Neuronal stem cell (in vitro differentiated cells): ENCODE data around the gene TBX6.

ENCODE experiments used
- DNase-seq: peaks from one replicate; pipeline ENCODE4 v3.0.0-alpha.2; 2013; ENCODE audit warnings: low spot score
- H2AFZ ChIP-seq: one replicate; pipeline ENCODE4 v1.6.1; 2013; ENCODE audit warnings: mild to moderate bottlenecking, low read length, inconsistent platforms
- H2AK5ac ChIP-seq: 2 replicates; pipeline ENCODE4 v1.6.1; 2013; ENCODE audit warnings: low read depth, mild to moderate bottlenecking, inconsistent platforms, low read length, moderate library complexity, mixed read lengths
- H2BK120ac ChIP-seq: 2 replicates; pipeline ENCODE4 v1.6.1; 2013; ENCODE audit warnings: low read depth, mild to moderate bottlenecking, inconsistent platforms, low read length, moderate library complexity, mixed read lengths
- H2BK12ac ChIP-seq: one replicate; pipeline ENCODE4 v1.6.1; 2013; ENCODE audit warnings: low read length, inconsistent platforms
- H2BK15ac ChIP-seq: 2 replicates; pipeline ENCODE4 v1.6.1; 2013; ENCODE audit warnings: mild to moderate bottlenecking, low read length, inconsistent platforms, mixed read lengths
- H2BK5ac ChIP-seq: one replicate; pipeline ENCODE4 v1.6.1; 2013; ENCODE audit warnings: inconsistent platforms, mild to moderate bottlenecking, low read length, moderate library complexity
- H3K14ac ChIP-seq: one replicate; pipeline ENCODE4 v1.6.1; 2013; ENCODE audit warnings: low read length, inconsistent platforms
- H3K18ac ChIP-seq: 2 replicates; pipeline ENCODE4 v1.6.1; 2013; ENCODE audit warnings: low read length, inconsistent platforms
- H3K23ac ChIP-seq: 2 replicates; pipeline ENCODE4 v1.6.1; 2013; ENCODE audit warnings: low read depth, mild to moderate bottlenecking, mixed read lengths, low read length, inconsistent platforms; ENCODE audit not compliant: poor library complexity
- H3K27ac ChIP-seq: replicated peaks from 3 replicates; pipeline ENCODE4 v1.5.1; 2013; ENCODE audit warnings: low read length, inconsistent platforms
- H3K27me3 ChIP-seq, 3 experiments: 2 replicates each; pipeline ENCODE4 v1.6.1; 2013; ENCODE audit warnings: low read length in 3 of 3, mild to moderate bottlenecking in 2 of 3, inconsistent platforms in 1 of 3, low read depth in 1 of 3, mixed read lengths in 1 of 3, moderate library complexity in 1 of 3; ENCODE audit not compliant: control insufficient read depth in 3 of 3, insufficient read depth in 3 of 3
- H3K36me3 ChIP-seq, 2 donors: replicated peaks in 1 of 2; 2 replicates each; pipeline ENCODE4 v1.6.1; 2013; ENCODE audit warnings: low read length in 2 of 2; ENCODE audit not compliant: control insufficient read depth in 2 of 2, insufficient read depth in 2 of 2
- H3K4ac ChIP-seq: 2 replicates; pipeline ENCODE4 v1.6.1; 2013; ENCODE audit warnings: inconsistent platforms, mild to moderate bottlenecking, low read length, moderate library complexity
- H3K4me1 ChIP-seq, 2 donors: 1 replicate in 1 of 2; 2 replicates in 1 of 2; pipeline ENCODE4 v1.6.1; 2013; ENCODE audit warnings: low read length in 2 of 2, low read depth in 1 of 2; ENCODE audit not compliant: control insufficient read depth in 2 of 2, insufficient read depth in 1 of 2
- H3K4me2 ChIP-seq: one replicate; pipeline ENCODE4 v1.6.1; 2013; ENCODE audit warnings: mild to moderate bottlenecking, low read length, inconsistent platforms; ENCODE audit not compliant: insufficient read depth, poor library complexity, severe bottlenecking
- H3K4me3 ChIP-seq, 2 donors: 2 replicates each; pipeline ENCODE4 v1.5.1; 2013; ENCODE audit warnings: low read length in 2 of 2, mild to moderate bottlenecking in 2 of 2, inconsistent platforms in 1 of 2, moderate library complexity in 1 of 2
- H3K79me1 ChIP-seq: one replicate; pipeline ENCODE4 v1.6.1; 2013; ENCODE audit warnings: low read depth, mild to moderate bottlenecking, inconsistent platforms, low read length, moderate library complexity
- H3K9ac ChIP-seq: one replicate; pipeline ENCODE4 v1.6.1; 2013; ENCODE audit warnings: mild to moderate bottlenecking, low read depth, low read length, inconsistent platforms; ENCODE audit not compliant: poor library complexity
- H3K9me3 ChIP-seq, 2 donors: replicated peaks in 1 of 2; 2 replicates each; pipeline versions ENCODE3 to v1.6.1; 2013; ENCODE audit warnings: low read length in 2 of 2, mild to moderate bottlenecking in 2 of 2, inconsistent platforms in 1 of 2, low read depth in 1 of 2, mixed read lengths in 1 of 2, moderate library complexity in 1 of 2; ENCODE audit not compliant: control insufficient read depth in 2 of 2, insufficient read depth in 1 of 2
- H4K8ac ChIP-seq: one replicate; pipeline ENCODE4 v1.6.1; 2013; ENCODE audit warnings: low read depth, mild to moderate bottlenecking, inconsistent platforms, low read length, moderate library complexity
- H4K91ac ChIP-seq: one replicate; pipeline ENCODE4 v1.6.1; 2013; ENCODE audit warnings: low read length, low read depth, mild to moderate bottlenecking, inconsistent platforms; ENCODE audit not compliant: poor library complexity
- WGBS, 2 donors: extraction: QIAGEN DNeasy Blood & Tissue Kit; methylation state at CpG; one replicate each; pipeline ENCODE4 v1.1.7; 2013; ENCODE audit warnings: missing lambda C conversion rate in 2 of 2, mixed read lengths in 1 of 2; ENCODE audit not compliant: insufficient read length in 2 of 2, insufficient replicate concordance in 1 of 2; ENCODE audit errors: extremely low coverage in 2 of 2; 5-methylcytosine and 5-hydroxymethylcytosine counted together

Gene TBX6

GRCh38 chr16:30088237-30088831 is 3.4 kb downstream of the TBX6 start:
- Histone ChIP-seq H3K9ac (peak overlapping the region; percentile 7), H4K91ac (no peak overlapping the region), H3K9me3 (peaks cover 0 to 3% of the 10 kb centered on the region in 2 donors), H3K27me3 (no peaks in the 10 kb centered on the region), H3K4me3 (no peak overlapping the region), H3K4ac (no peak overlapping the region), H2AFZ (no peak overlapping the region), H3K14ac (no peak overlapping the region), H3K4me2 (no peak overlapping the region), H3K36me3 (peaks cover 20 to 24% of the 10 kb centered on the region in 2 donors), H4K8ac (no peak overlapping the region), H3K18ac (no peak overlapping the region), H3K23ac (peak overlapping the region; percentile 92), H2BK120ac (no peak overlapping the region), H3K79me1 (no peaks in the 10 kb centered on the region), H2AK5ac (peak overlapping the region; percentile 53), H3K27ac (no peak overlapping the region), H3K4me1 (peaks cover 8 to 11% of the 10 kb centered on the region in 2 donors), H2BK12ac (no peak overlapping the region), H2BK15ac (no peak overlapping the region), H2BK5ac (peak overlapping the region; percentile 4)
- DNase-seq: no peak
- WGBS, 2 donors: no CpG with 5 or more reads among the region's 10 CpGs

GRCh38 chr16:30087181-30087898 is 4.4 kb downstream of the TBX6 start:
- Histone ChIP-seq H3K4ac (no peak overlapping the region), H4K91ac (no peak overlapping the region), H3K9ac (no peak overlapping the region), H2AK5ac (no peak overlapping the region), H3K36me3 (peaks cover 30 to 34% of the 10 kb centered on the region in 2 donors), H3K9me3 (peaks cover 0 to 3% of the 10 kb centered on the region in 2 donors), H3K14ac (no peak overlapping the region), H3K27ac (no peak overlapping the region), H3K4me2 (no peak overlapping the region), H4K8ac (no peak overlapping the region), H2AFZ (no peak overlapping the region), H3K27me3 (no peaks in the 10 kb centered on the region), H2BK5ac (no peak overlapping the region), H2BK120ac (no peak overlapping the region), H2BK15ac (no peak overlapping the region), H3K18ac (no peak overlapping the region), H3K4me3 (peak overlapping the region in 1 of 2 donors; percentile 1), H2BK12ac (no peak overlapping the region), H3K23ac (no peak overlapping the region), H3K4me1 (peaks cover 4 to 7% of the 10 kb centered on the region in 2 donors), H3K79me1 (no peaks in the 10 kb centered on the region)
- DNase-seq: no peak
- WGBS, 2 donors: no CpG with 5 or more reads among the region's 11 CpGs

DNA sequence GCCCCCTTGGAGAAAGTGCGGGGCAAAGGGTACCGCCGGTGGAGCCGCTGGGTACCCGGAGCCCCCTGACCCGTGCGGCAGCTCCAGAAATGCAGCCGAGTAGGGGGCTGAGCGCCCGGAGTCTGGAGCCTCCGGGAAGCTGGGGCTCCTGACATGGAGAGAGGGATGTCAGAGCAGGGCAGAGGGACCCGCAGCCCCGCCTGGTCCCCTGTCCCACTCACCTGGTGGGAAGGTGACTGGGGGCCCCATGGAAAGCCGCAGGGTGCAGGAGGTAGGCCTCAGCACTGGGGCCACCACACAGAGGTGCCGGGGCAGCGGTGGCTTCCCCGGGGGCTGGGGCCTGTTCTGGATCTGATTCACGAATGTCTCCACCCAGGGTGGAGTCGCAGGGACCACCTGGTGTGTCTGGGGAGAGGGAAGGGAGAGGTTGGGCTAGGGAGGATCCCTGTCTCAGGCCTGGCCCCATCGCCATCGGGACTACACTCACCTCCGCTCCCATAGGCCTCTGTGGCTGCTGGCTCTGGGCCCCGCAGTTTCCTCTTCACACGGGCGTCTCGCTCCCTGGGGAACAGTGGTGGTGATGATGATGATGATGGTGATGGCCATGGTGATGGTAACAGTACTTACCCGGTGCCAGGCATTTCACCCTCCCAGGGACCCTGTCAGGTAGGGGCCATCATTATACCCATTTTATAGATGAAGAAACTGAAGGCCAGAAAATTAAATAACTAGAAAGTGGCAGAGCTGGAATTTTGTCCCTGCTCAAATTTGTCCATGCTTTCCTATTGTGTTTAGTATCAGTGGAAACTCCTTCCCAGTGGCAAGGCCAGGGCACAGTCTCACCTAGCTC is 5.2 kb downstream of the TBX6 start:
- H3K4me3 ChIP-seq: no peak overlapping the region
- peaks cover 0 to 5% of the 10 kb centered on the region in 2 donors for H3K4me1 ChIP-seq
- H3K18ac ChIP-seq: no peak overlapping the region
- no peaks in the 10 kb centered on the region for H3K27me3 ChIP-seq
- no peak overlapping the region for H3K14ac ChIP-seq
- no peaks in the 10 kb centered on the region for H3K79me1 ChIP-seq
- no peak overlapping the region for H4K8ac ChIP-seq
- peaks cover 0 to 3% of the 10 kb centered on the region in 2 donors for H3K9me3 ChIP-seq
- H3K4me2 ChIP-seq: no peak overlapping the region
- DNase-seq: no peak
- peaks cover 35 to 39% of the 10 kb centered on the region in 2 donors for H3K36me3 ChIP-seq
- H2BK5ac ChIP-seq: no peak overlapping the region
- H3K9ac ChIP-seq: no peak overlapping the region
- H2AK5ac ChIP-seq: peak overlapping the region; percentile 56
- no peak overlapping the region for H2AFZ ChIP-seq
- no peak overlapping the region for H2BK120ac ChIP-seq
- H3K27ac ChIP-seq: no peak overlapping the region
- no peak overlapping the region for H4K91ac ChIP-seq
- no peak overlapping the region for H3K23ac ChIP-seq
- WGBS, 2 donors: no CpG with 5 or more reads among the region's 27 CpGs
- H3K4ac ChIP-seq: no peak overlapping the region
- H2BK15ac ChIP-seq: no peak overlapping the region
- H2BK12ac ChIP-seq: no peak overlapping the region

- Histone ChIP-seq H2BK12ac (no peak overlapping the region), H3K27me3 (no peaks in the 10 kb centered on the region), H4K8ac (no peak overlapping the region), H2AK5ac (no peak overlapping the region), H4K91ac (no peak overlapping the region), H3K9me3 (peaks cover 0 to 3% of the 10 kb centered on the region in 2 donors), H3K79me1 (no peaks in the 10 kb centered on the region), H3K27ac (no peak overlapping the region), H3K4me2 (no peak overlapping the region), H2BK5ac (no peak overlapping the region), H2BK15ac (no peak overlapping the region), H3K4me3 (no peak overlapping the region), H3K23ac (no peak overlapping the region), H3K18ac (no peak overlapping the region), H3K36me3 (peaks cover 40 to 45% of the 10 kb centered on the region in 2 donors), H3K14ac (no peak overlapping the region), H3K9ac (no peak overlapping the region), H3K4me1 (peaks cover 0 to 2% of the 10 kb centered on the region in 2 donors), H2BK120ac (no peak overlapping the region), H3K4ac (no peak overlapping the region), H2AFZ (no peak overlapping the region)
- no CpG with 5 or more reads among the region's 6 CpGs for WGBS, 2 donors
- DNase-seq: no peak
These were observed 5.9 kb downstream of the TBX6 start for GRCh38 chr16:30085820-30086219.
